Measurements from ENCODE around the gene LAMA4.

DNA sequence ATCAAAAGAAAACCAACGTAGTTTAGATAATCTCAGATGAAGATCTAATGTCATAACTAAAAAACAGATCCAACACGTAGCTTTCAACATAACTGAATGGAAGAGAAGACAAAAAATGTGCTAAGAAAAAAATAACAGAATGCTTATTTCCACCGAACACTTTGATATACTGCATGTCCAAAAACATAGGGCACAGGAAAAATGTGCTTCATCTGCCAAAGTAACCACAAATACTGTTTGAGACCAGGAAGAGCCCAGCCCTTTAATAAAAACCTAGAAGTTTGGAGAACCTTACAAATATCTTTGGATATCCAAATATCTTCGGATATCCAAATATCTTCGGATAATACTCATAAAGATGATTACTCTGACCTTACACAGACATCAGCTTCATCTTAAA is 19.8 kb downstream of the LAMA4 start:
- TF ChIP-seq POLR2AphosphoS5 (IDR thresholded peaks at IDR 0.05; ENCODE audit: insufficient read depth in 1 of 2, low read depth in 1 of 2) = no peak
- TF ChIP-seq, protein P1, sequence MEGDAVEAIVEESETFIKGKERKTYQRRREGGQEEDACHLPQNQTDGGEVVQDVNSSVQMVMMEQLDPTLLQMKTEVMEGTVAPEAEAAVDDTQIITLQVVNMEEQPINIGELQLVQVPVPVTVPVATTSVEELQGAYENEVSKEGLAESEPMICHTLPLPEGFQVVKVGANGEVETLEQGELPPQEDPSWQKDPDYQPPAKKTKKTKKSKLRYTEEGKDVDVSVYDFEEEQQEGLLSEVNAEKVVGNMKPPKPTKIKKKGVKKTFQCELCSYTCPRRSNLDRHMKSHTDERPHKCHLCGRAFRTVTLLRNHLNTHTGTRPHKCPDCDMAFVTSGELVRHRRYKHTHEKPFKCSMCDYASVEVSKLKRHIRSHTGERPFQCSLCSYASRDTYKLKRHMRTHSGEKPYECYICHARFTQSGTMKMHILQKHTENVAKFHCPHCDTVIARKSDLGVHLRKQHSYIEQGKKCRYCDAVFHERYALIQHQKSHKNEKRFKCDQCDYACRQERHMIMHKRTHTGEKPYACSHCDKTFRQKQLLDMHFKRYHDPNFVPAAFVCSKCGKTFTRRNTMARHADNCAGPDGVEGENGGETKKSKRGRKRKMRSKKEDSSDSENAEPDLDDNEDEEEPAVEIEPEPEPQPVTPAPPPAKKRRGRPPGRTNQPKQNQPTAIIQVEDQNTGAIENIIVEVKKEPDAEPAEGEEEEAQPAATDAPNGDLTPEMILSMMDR (IDR thresholded peaks at IDR 0.05) = no peak

Measured in vagina (tissue), 2 donors.